Coronary artery (tissue), 2 donors: ENCODE measurements around the gene TMEM63A.

Experiments used
- DNase-seq: peaks from one replicate; pipeline ENCODE4 v3.0.0-alpha.2; 2017; ENCODE audit warnings: low spot score
- H3K27ac ChIP-seq, 2 donors: fragments of 200-600 bp; sonication (generic); one replicate each; pipeline ENCODE4 v1.5.1; 2016 to 2019
- H3K4me3 ChIP-seq: fragments of 200-600 bp; sonication (generic); 2 replicates; pipeline ENCODE4 v1.5.1; 2016; ENCODE audit warnings: mild to moderate bottlenecking, moderate library complexity
- CTCF ChIP-seq: fragments of 200-600 bp; sonication (generic); IDR thresholded peaks from one replicate; pipeline ENCODE4 v1.5.1; 2019; ENCODE audit warnings: antibody characterized with exemption

TMEM63A gene

DNA sequence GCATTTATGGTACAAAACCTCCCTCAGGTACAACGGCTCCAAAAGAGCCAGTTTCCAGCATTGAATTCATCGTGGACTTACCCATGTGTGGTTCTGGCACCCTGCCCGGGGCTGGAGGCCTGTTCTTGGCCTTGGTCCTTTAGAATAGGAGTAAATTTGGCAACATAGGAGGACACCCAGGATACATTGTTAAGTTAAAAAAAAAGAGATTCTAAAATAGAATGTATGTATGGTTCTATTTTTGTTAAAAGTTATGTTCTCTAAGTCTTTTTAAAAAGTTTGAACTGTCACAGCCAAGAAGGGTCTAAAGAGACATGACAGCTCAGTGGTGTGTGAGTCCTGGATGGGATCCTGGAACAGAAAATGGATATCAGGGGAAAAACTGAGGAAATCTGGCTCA lies 46.3 kb downstream of the TMEM63A start:
- TF ChIP-seq CTCF = no peak
- no peak for DNase-seq
- Histone ChIP-seq H3K27ac (peak overlapping the region; percentile 27 to 67), H3K4me3 (no peak overlapping the region)

DNA sequence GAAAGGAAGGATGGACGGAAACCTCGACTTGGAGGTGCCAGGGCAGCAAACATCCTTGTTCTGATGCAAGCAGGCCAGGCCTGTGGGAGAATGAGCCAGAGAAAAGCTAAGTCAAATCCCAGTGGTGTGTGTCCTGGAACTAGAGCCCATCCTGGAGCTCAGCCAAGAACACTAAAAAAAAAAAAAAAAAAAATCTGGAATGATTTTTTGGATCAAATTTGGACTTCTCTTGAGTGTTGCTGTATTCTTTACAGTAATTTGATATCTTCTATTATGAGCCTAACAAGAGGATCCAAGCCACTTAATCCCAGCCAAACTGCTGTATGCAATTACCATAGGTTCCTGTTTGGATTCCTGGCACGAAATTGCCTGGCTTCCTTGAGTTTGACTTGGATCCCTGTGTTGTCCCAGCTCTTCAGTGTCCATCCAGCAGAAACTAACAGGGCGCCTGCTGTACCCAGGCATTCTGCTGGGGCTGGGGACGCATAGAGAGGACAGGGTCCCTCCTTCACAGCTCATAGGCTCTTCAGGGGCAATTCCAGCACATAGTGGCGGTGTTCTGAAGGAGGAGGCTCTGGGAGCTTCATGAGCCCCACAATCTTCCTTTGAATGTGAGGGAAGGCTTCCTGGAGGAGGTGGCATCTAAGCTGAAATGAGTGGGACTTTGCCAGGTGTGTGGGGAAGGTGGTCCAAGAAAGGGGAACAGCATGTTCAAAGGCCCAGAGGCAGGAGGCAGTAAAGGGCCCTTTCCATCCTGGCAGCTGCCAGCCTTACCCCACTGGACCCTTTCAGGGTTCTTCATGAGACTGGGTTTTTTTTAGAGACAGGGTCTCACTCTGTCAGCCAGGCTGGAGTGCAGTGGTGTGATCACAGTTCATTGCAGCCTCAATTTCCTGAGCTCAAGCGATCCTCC lies 47.5 kb downstream of the TMEM63A start:
- DNase-seq = no peak
- no peak for TF ChIP-seq CTCF
- peak overlapping the region; percentile 48 to 82 for H3K27ac ChIP-seq
- peak overlapping the region; percentile 5 for H3K4me3 ChIP-seq

DNA sequence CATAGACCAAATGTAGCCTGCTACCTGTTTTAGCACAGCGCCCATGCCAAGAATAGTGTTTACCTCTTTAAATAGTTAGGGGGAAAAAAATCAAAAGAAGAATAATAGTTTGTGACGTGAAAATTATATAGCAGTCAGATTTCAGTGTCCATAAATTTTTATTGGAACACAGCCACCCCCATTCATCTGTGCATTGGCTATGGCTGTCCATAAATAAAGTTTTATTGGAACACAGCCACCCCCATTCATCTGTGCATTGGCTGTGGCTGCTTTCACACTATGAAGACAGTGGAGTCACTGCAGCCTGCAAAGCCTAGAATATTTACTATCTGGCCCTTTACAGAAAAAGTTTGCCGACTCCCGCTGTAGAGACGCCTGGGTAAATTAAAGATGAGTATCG lies 51.3 kb downstream of the TMEM63A start:
- no peak overlapping the region for H3K27ac ChIP-seq
- DNase-seq = no peak
- TF ChIP-seq CTCF = no peak
- H3K4me3 ChIP-seq = no peak overlapping the region

DNA sequence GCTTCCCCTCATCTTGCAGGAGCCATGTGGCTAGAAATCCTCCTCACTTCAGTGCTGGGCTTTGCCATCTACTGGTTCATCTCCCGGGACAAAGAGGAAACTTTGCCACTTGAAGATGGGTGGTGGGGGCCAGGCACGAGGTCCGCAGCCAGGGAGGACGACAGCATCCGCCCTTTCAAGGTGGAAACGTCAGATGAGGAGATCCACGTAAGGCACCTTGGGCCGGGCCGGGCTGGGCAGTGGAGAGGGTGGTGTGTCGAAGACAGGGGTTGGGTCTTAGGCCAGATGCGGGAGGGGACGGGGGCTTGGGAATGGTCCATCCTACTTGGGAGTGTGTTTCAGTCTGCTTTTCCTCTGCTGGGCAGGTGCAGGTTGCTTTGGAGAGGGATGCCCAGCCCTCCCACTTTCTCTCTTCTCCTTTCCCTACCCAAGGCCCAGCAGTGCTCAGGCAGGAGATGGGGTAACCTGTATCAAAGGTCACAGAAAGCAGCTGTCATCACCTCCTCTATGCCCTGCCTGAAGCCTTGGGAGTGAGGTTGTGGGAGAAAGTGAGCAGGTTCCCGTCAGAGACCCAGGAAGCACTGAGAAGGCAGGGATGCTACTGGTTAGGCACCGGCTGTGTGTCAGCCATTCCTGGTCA lies 53.4 kb downstream of the TMEM63A start:
- TF ChIP-seq CTCF = no peak
- no peak overlapping the region for H3K27ac ChIP-seq

DNA sequence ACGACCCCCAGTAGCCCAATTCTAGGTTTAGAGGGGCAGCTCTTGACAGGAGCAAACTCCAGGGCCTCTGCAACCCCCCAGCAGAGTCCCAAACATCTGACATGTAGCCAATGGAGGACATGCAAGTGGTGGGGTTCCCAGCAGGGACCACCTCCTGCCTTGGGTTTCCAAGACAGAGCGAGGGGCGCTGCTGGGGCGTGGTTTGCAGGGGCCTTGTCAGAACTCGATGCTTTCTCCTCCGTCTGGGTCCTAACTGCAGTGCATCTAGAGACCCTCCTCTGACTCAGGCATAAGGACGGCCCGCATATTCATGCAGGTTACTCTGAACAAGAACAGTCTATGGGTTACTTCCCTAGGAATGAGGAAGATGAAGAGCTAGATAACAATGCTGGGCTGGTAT lies 55.1 kb downstream of the TMEM63A start:
- no peak for TF ChIP-seq CTCF
- peak overlapping the region in 1 of 2 donors; percentile 53 for H3K27ac ChIP-seq
- no peak for DNase-seq
- H3K4me3 ChIP-seq = no peak overlapping the region

More for the DNA sequence above, 53.4 kb downstream of the TMEM63A start:
- no peak overlapping the region for H3K4me3 ChIP-seq
- DNase-seq = no peak

DNA sequence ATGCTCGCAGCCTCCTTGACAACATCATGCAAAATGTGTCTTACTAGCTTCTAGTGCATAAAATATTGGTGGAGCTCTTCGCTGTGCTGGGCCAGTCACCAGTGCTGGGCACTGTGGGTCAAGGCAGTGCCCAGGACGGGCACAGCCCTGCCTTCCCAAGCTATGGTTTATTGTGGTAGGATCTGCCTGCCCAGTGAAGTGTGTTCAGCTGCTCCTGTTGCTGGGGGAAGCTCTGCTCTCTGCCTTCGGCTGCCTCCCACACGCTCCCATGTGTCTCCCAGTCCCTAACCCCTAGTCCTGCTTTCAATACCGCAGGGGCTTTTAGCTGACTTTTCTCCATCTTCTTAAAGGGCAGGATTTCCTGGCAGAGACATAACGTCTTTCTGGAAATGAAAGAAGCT lies 56.6 kb downstream of the TMEM63A start:
- no peak for TF ChIP-seq CTCF
- no peak overlapping the region for H3K27ac ChIP-seq
- DNase-seq = no peak
- peak overlapping the region; percentile 1 for H3K4me3 ChIP-seq

DNA sequence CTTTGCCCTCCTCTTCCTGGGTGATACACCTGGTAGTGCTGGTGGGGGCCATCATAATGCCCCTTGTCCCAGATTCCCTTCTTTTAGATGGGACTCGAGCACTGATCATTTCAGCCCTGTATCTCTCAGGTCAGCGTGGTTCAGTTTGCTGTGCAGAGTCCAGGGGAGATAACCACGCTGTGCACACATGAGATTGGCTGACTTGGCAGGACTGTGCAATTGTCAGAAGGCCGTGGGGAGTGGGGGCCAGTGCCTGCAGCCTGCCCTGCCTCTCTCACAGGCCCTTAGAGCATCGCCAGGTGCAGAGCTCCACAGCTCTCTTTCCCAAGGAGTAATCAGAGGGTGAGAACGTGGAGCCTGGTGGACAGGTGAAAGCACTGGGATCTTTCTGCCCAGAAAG lies 57.1 kb downstream of the TMEM63A start:
- TF ChIP-seq CTCF = no peak
- no peak overlapping the region for H3K27ac ChIP-seq
- no peak for DNase-seq
- H3K4me3 ChIP-seq = no peak overlapping the region
